HepG2 (cell line): Measurements from ENCODE around the gene HSPA1B. TPM values are rescaled to one million over a fixed set of nuclear protein-coding genes. Genes with fewer than 3 reads are reported as not detected.

Experiments
- AFF4 ChIP-seq: sonication (generic); formaldehyde crosslinking; IDR thresholded peaks from 2 replicates; pipeline ENCODE4 v1.4.0; 2020; ENCODE audit warnings: missing genetic modification reagents
- ARNT2 ChIP-seq: sonication (generic); formaldehyde crosslinking; IDR thresholded peaks from 2 replicates; pipeline ENCODE4 v1.8.0; 2022; ENCODE audit warnings: mild to moderate bottlenecking, low read depth, missing genetic modification reagents, moderate library complexity
- CHCHD3 ChIP-seq: sonication (generic); formaldehyde crosslinking; IDR thresholded peaks from 2 replicates; pipeline ENCODE4 v1.8.0; 2022; ENCODE audit warnings: mild to moderate bottlenecking, missing genetic modification reagents, moderate library complexity
- HDAC2 ChIP-seq: sonication (generic); formaldehyde crosslinking; IDR thresholded peaks from 2 replicates; pipeline ENCODE4 v1.4.0; 2020; ENCODE audit warnings: missing genetic modification reagents
- HMG20B ChIP-seq: conservative IDR thresholded peaks from 2 replicates; pipeline ENCODE4 v1.6.1; 2016; ENCODE audit warnings: missing genetic modification reagents, missing compliant biosample characterization
- HMGXB4 ChIP-seq, 2 experiments: sonication (generic) in 1 of 2; formaldehyde crosslinking in 1 of 2; IDR thresholded peaks; 2 replicates each; pipeline versions ENCODE4 v1.4.0 to v1.6.1; 2018 to 2020; ENCODE audit warnings: missing genetic modification reagents in 2 of 2, borderline replicate concordance in 1 of 2, low read depth in 1 of 2, mild to moderate bottlenecking in 1 of 2, missing biosample characterization in 1 of 2
- HNRNPL ChIP-seq: fragments of 200-400 bp; formaldehyde crosslinking; IDR thresholded peaks from 2 replicates; pipeline ENCODE4 v1.6.1; 2017; ENCODE audit warnings: mild to moderate bottlenecking, low read depth, low read length
- MIER3 ChIP-seq: IDR thresholded peaks from 2 replicates; pipeline ENCODE4 v1.6.1; 2016; ENCODE audit warnings: missing compliant biosample characterization, borderline replicate concordance
- MTF1 ChIP-seq: sonication (generic); formaldehyde crosslinking; IDR thresholded peaks from 2 replicates; pipeline ENCODE4 v1.5.0; 2020; ENCODE audit warnings: missing genetic modification reagents
- MYNN ChIP-seq: sonication (generic); formaldehyde crosslinking; IDR thresholded peaks from 2 replicates; pipeline ENCODE4 v1.4.0; 2020; ENCODE audit warnings: mild to moderate bottlenecking, low read depth, missing genetic modification reagents
- NFIB ChIP-seq: sonication (generic); formaldehyde crosslinking; IDR thresholded peaks from 2 replicates; pipeline ENCODE4 v1.9.0; 2021; ENCODE audit warnings: missing genetic modification reagents, mild to moderate bottlenecking, borderline replicate concordance
- PCBP1 ChIP-seq: fragments of 200-400 bp; formaldehyde crosslinking; IDR thresholded peaks from 2 replicates; pipeline ENCODE4 v1.6.1; 2017; ENCODE audit warnings: mild to moderate bottlenecking, low read depth, low read length, borderline replicate concordance
- RBM22 ChIP-seq: fragments of 200-400 bp; formaldehyde crosslinking; optimal IDR thresholded peaks from 2 replicates; pipeline ENCODE3; 2017; ENCODE audit warnings: mild to moderate bottlenecking, low read length, moderate library complexity
- RELA ChIP-seq: sonication (generic); formaldehyde crosslinking; IDR thresholded peaks from 2 replicates; pipeline ENCODE4 v1.4.0; 2020; ENCODE audit warnings: missing genetic modification reagents
- ZFP36 ChIP-seq: fragments of 150-350 bp; IDR thresholded peaks from 2 replicates; pipeline ENCODE4 v1.6.1; 2018; ENCODE audit warnings: borderline replicate concordance, low read length, low read depth; ENCODE audit not compliant: partially characterized antibody
- ZKSCAN1 ChIP-seq: fragments of 150-350 bp; IDR thresholded peaks from 2 replicates; pipeline ENCODE4 v1.6.1; 2014; ENCODE audit warnings: low read length
- ZNF124 ChIP-seq: sonication (generic); formaldehyde crosslinking; IDR thresholded peaks from 2 replicates; pipeline ENCODE4 v1.4.0; 2020; ENCODE audit warnings: missing genetic modification reagents
- ZNF546 ChIP-seq: sonication (generic); formaldehyde crosslinking; conservative IDR thresholded peaks from 2 replicates; pipeline ENCODE4 v1.8.1; 2023; ENCODE audit warnings: mild to moderate bottlenecking, missing genetic modification reagents
- ZNF589 ChIP-seq: sonication (generic); formaldehyde crosslinking; conservative IDR thresholded peaks from 2 replicates; pipeline ENCODE4 v1.8.0; 2022; ENCODE audit warnings: mild to moderate bottlenecking, moderate library complexity, missing genetic modification reagents
- ZNF704 ChIP-seq: sonication (generic); formaldehyde crosslinking; IDR thresholded peaks from 2 replicates; pipeline ENCODE4 v1.8.1; 2023; ENCODE audit warnings: mild to moderate bottlenecking, inconsistent platforms, moderate library complexity, missing genetic modification reagents, borderline replicate concordance
- ZNF749 ChIP-seq: sonication (generic); formaldehyde crosslinking; IDR thresholded peaks from 2 replicates; pipeline ENCODE4 v1.8.0; 2022; ENCODE audit warnings: mild to moderate bottlenecking, missing genetic modification reagents, moderate library complexity, borderline replicate concordance
- ZNF883 ChIP-seq: sonication (generic); formaldehyde crosslinking; IDR thresholded peaks from 2 replicates; pipeline ENCODE4 v1.5.1; 2020; ENCODE audit warnings: mild to moderate bottlenecking, missing genetic modification reagents; ENCODE audit errors: not compliant biosample characterization
- polyA plus RNA-seq, 8 experiments: library from polyadenylated mRNA; depleted of rRNA in 3 of 8; stranded (reverse) in 7 of 8; unstranded in 1 of 8; fragments of >200 nt; fragmentation: Illumina TruSeq in 4 of 8; extraction: Trizol in 4 of 8; gene quantifications; 2 replicates each; pipeline versions ENCODE4 v1.2.1 to v1.2.3, GENCODE V29; 2011 to 2016; ENCODE audit warnings: low read depth in 4 of 8, missing spikeins in 1 of 8, mixed read lengths in 1 of 8; ENCODE audit not compliant: insufficient read depth in 1 of 8
- total RNA-seq, 5 experiments: library from RNA; depleted of rRNA; stranded (reverse); fragments of >200 nt; fragmentation: Illumina TruSeq; extraction: Trizol; gene quantifications; 2 replicates each; pipeline ENCODE4 v1.2.3, GENCODE V29; 2016; ENCODE audit warnings: low read depth in 1 of 5

The HSPA1B gene
- total and polyA plus RNA-seq, 2 of the 13 experiments (the other 11 are each of a cell fraction or from before 2014, with no cell fraction given) = 26.0 to 186 TPM

GRCh38 chr6:31827286-31828079, at the start of gene HSPA1B (continued):
- TF ChIP-seq NFIB (CRISPR knock-in tag) = no peak
- TF ChIP-seq MYNN = peak; percentile 62; the same call in 1 of the 2 replicates
- TF ChIP-seq AFF4 (CRISPR knock-in tag) = 0 out of 2 replicates have a peak, but pooled peaks have one; percentile 66
- TF ChIP-seq HMG20B (CRISPR knock-in tag) = peak; percentile 70
- peak; percentile 31; the same call in 1 of the 2 replicates for TF ChIP-seq RELA
- peak; percentile 46; the same call in 1 of the 2 replicates for TF ChIP-seq PCBP1
- TF ChIP-seq HNRNPL = peak; percentile 74; the same call in 1 of the 2 replicates
- TF ChIP-seq ZNF589 (CRISPR knock-in tag) = no peak
- peak; percentile 93 for TF ChIP-seq ARNT2
- TF ChIP-seq ZKSCAN1 = no peak
- peak; percentile 73 for TF ChIP-seq ZNF883 (CRISPR knock-in tag)
- TF ChIP-seq HMGXB4 (CRISPR knock-in tag; IDR thresholded peaks at IDR 0.05; ENCODE audit: borderline replicate concordance in 1 of 2, low read depth in 1 of 2) = peak; percentile 13 to 51; a peak in 3 of 4 replicates
- TF ChIP-seq ZNF546 = no peak; the same call in 1 of the 2 replicates
- no peak; the same call in 1 of the 2 replicates for TF ChIP-seq CHCHD3 (CRISPR knock-in tag)
- 0 out of 2 replicates have a peak, but pooled peaks have one; percentile 56 for TF ChIP-seq ZNF124 (CRISPR knock-in tag)
- no peak; the same call in 1 of the 2 replicates for TF ChIP-seq ZNF704 (CRISPR knock-in tag)
- peak; percentile 65 for TF ChIP-seq RBM22
- peak; percentile 76; the same call in 1 of the 2 replicates for TF ChIP-seq ZNF749 (CRISPR knock-in tag)
- peak; percentile 51; the same call in 1 of the 2 replicates for TF ChIP-seq MIER3
- TF ChIP-seq HDAC2 (CRISPR knock-in tag) = peak; percentile 51
- no peak for TF ChIP-seq ZFP36
- no peak for TF ChIP-seq MTF1
